OCI-LY7 (cell line): ENCODE measurements around the gene PPM1F.

Source experiments
- CTCF ChIP-seq: fragments of 200-600 bp; sonication (generic); conservative IDR thresholded peaks from 2 replicates; pipeline ENCODE4 v1.5.1; 2014; ENCODE audit warnings: mild to moderate bottlenecking, antibody characterized with exemption, low read length, moderate library complexity, mixed read lengths
- EZH2phosphoT487 ChIP-seq: fragments of 200-600 bp; sonication (generic); IDR thresholded peaks from 2 replicates; pipeline ENCODE4 v1.6.1; 2018; ENCODE audit warnings: low read depth, borderline replicate concordance, mild to moderate bottlenecking, mixed run types, antibody characterized with exemption, low read length, moderate library complexity, mixed read lengths

- TF ChIP-seq CTCF: no peak
- no peak for TF ChIP-seq EZH2phosphoT487
Observed at GRCh38 chr22:21945453-21946261, 7.0 kb downstream of the PPM1F start.
